H9 (cell line): ENCODE measurements around the gene ADAM22. TPM values are rescaled to one million over a fixed set of nuclear protein-coding genes. Genes with fewer than 3 reads are reported as not detected.

ENCODE experiments used
- DNase-seq: peaks from one replicate; pipeline ENCODE4 v3.0.0-alpha.2; 2017
- H2AFZ ChIP-seq: one replicate; pipeline ENCODE4 v1.6.1; 2013; ENCODE audit warnings: mild to moderate bottlenecking, low read length, control low read depth, moderate library complexity
- H2AK5ac ChIP-seq: 2 replicates; pipeline ENCODE4 v1.6.1; 2013; ENCODE audit warnings: low read length, control low read depth, mixed read lengths; ENCODE audit not compliant: insufficient read length
- H2BK120ac ChIP-seq: one replicate; pipeline ENCODE4 v1.6.1; 2013; ENCODE audit warnings: low read depth, mild to moderate bottlenecking, low read length, control low read depth, inconsistent platforms; ENCODE audit not compliant: poor library complexity, severe bottlenecking
- H2BK12ac ChIP-seq: 2 replicates; pipeline ENCODE4 v1.6.1; 2013; ENCODE audit warnings: low read length, control low read depth, mixed read lengths, low read depth; ENCODE audit not compliant: insufficient read length
- H2BK15ac ChIP-seq: 2 replicates; pipeline ENCODE4 v1.6.1; 2013; ENCODE audit warnings: low read depth, low read length, control low read depth
- H2BK20ac ChIP-seq: one replicate; pipeline ENCODE4 v1.6.1; 2013; ENCODE audit warnings: low read depth, mild to moderate bottlenecking, low read length, control low read depth, inconsistent platforms; ENCODE audit not compliant: poor library complexity, severe bottlenecking
- H2BK5ac ChIP-seq: 2 replicates; pipeline ENCODE4 v1.6.1; 2013; ENCODE audit warnings: low read length, control low read depth, mixed read lengths; ENCODE audit not compliant: insufficient read length
- H3K14ac ChIP-seq: 2 replicates; pipeline ENCODE4 v1.6.1; 2013; ENCODE audit warnings: low read length, control low read depth; ENCODE audit not compliant: insufficient read depth
- H3K18ac ChIP-seq: 2 replicates; pipeline ENCODE4 v1.6.1; 2013; ENCODE audit warnings: low read depth, mild to moderate bottlenecking, mixed read lengths, low read length, control low read depth; ENCODE audit not compliant: insufficient read length
- H3K23ac ChIP-seq: 2 replicates; pipeline ENCODE4 v1.6.1; 2013; ENCODE audit warnings: low read length, control low read depth, mixed read lengths, low read depth; ENCODE audit not compliant: insufficient read length
- H3K23me2 ChIP-seq: 2 replicates; pipeline ENCODE4 v1.6.1; 2013; ENCODE audit warnings: low read depth, mild to moderate bottlenecking, mixed read lengths, low read length, control low read depth; ENCODE audit not compliant: insufficient read length, poor library complexity, severe bottlenecking
- H3K27ac ChIP-seq: 2 replicates; pipeline ENCODE4 v1.5.1; 2013; ENCODE audit warnings: low read length, control low read depth, mixed read lengths, low read depth; ENCODE audit not compliant: insufficient read length
- H3K27me3 ChIP-seq: 2 replicates; pipeline ENCODE4 v1.6.1; 2013; ENCODE audit warnings: low read length, control low read depth, inconsistent platforms; ENCODE audit not compliant: insufficient read depth
- H3K4ac ChIP-seq: 2 replicates; pipeline ENCODE4 v1.6.1; 2013; ENCODE audit warnings: low read depth, mild to moderate bottlenecking, control low read depth, inconsistent platforms, low read length, moderate library complexity
- H3K4me1 ChIP-seq: 2 replicates; pipeline ENCODE4 v1.6.1; 2013; ENCODE audit warnings: low read length, control low read depth, inconsistent platforms; ENCODE audit not compliant: insufficient read depth
- H3K4me2 ChIP-seq: 2 replicates; pipeline ENCODE4 v1.6.1; 2013; ENCODE audit warnings: low read length, control low read depth, mixed read lengths; ENCODE audit not compliant: insufficient read length, insufficient read depth
- H3K56ac ChIP-seq: 2 replicates; pipeline ENCODE4 v1.6.1; 2013; ENCODE audit warnings: low read depth, mild to moderate bottlenecking, mixed read lengths, low read length, control low read depth; ENCODE audit not compliant: insufficient read length
- H3K79me1 ChIP-seq: 2 replicates; pipeline ENCODE4 v1.6.1; 2013; ENCODE audit warnings: low read depth, mild to moderate bottlenecking, moderate library complexity, low read length, control low read depth, inconsistent platforms; ENCODE audit not compliant: insufficient read depth, poor library complexity, severe bottlenecking
- H3K79me2 ChIP-seq: 2 replicates; pipeline ENCODE4 v1.6.1; 2013; ENCODE audit warnings: low read length, control low read depth, inconsistent platforms; ENCODE audit not compliant: insufficient read depth
- H3K9ac ChIP-seq: 2 replicates; pipeline ENCODE4 v1.6.1; 2013; ENCODE audit warnings: low read length, control low read depth, mixed read lengths; ENCODE audit not compliant: insufficient read length; ENCODE audit errors: extremely low read depth
- H3K9me3 ChIP-seq: one replicate; pipeline ENCODE4 v1.6.1; 2013; ENCODE audit warnings: low read depth, low read length, inconsistent platforms; ENCODE audit not compliant: control insufficient read depth
- H3T11ph ChIP-seq: one replicate; pipeline ENCODE4 v1.6.1; 2013; ENCODE audit warnings: mild to moderate bottlenecking, low read length, control low read depth, inconsistent platforms
- H4K20me1 ChIP-seq: one replicate; pipeline ENCODE4 v1.6.1; 2013; ENCODE audit not compliant: control insufficient read depth, insufficient read length, insufficient read depth
- H4K5ac ChIP-seq: 2 replicates; pipeline ENCODE4 v1.6.1; 2013; ENCODE audit warnings: low read depth, mild to moderate bottlenecking, mixed read lengths, low read length, control low read depth; ENCODE audit not compliant: insufficient read length
- H4K8ac ChIP-seq: replicated peaks from 2 replicates; pipeline ENCODE4 v1.6.1; 2013; ENCODE audit warnings: low read length, control low read depth, mixed read lengths, low read depth; ENCODE audit not compliant: insufficient read length
- H4K91ac ChIP-seq: 2 replicates; pipeline ENCODE4 v1.6.1; 2013; ENCODE audit warnings: low read depth, mild to moderate bottlenecking, moderate library complexity, mixed read lengths, low read length, control low read depth; ENCODE audit not compliant: insufficient read length
- H3K27ac Mint-ChIP-seq, 3 experiments: 2 replicates in 2 of 3; 3 replicates in 1 of 3; pipeline ENCODE4 v1.8.0; 2020 to 2021; ENCODE audit warnings: mixed read lengths in 3 of 3, mild to moderate bottlenecking in 1 of 3, moderate library complexity in 1 of 3
- H3K27me3 Mint-ChIP-seq: 2 replicates; pipeline ENCODE4 v1.8.0; 2021; ENCODE audit warnings: low read depth, mild to moderate bottlenecking, moderate library complexity, mixed read lengths
- H3K36me3 Mint-ChIP-seq, 3 experiments: 2 replicates in 2 of 3; 3 replicates in 1 of 3; pipeline ENCODE4 v1.8.0; 2020 to 2021; ENCODE audit warnings: low read depth in 3 of 3, mixed read lengths in 3 of 3; ENCODE audit not compliant: insufficient read depth in 1 of 3
- H3K4me1 Mint-ChIP-seq, 2 experiments: 2 replicates each; pipeline ENCODE4 v1.8.0; 2020; ENCODE audit warnings: mixed read lengths in 2 of 2
- H3K4me3 Mint-ChIP-seq, 2 experiments: 2 replicates in 1 of 2; 3 replicates in 1 of 2; pipeline ENCODE4 v1.8.0; 2020 to 2021; ENCODE audit warnings: mild to moderate bottlenecking in 2 of 2, mixed read lengths in 2 of 2, moderate library complexity in 1 of 2
- H3K9me3 Mint-ChIP-seq, 2 experiments: 2 replicates in 1 of 2; 3 replicates in 1 of 2; pipeline ENCODE4 v1.8.0; 2020; ENCODE audit warnings: mild to moderate bottlenecking in 2 of 2, mixed read lengths in 2 of 2, moderate library complexity in 1 of 2
- CTCF ChIP-seq: fragments of 200-600 bp; sonication (generic); conservative IDR thresholded peaks from 3 replicates; pipeline ENCODE4 v1.8.0; 2021; ENCODE audit warnings: antibody characterized with exemption, mild to moderate bottlenecking
- WGBS: extraction: QIAGEN DNeasy Blood & Tissue Kit; methylation state at CpG from one replicate; pipeline ENCODE4 v1.1.7; 2013; ENCODE audit warnings: missing lambda C conversion rate, low lambda C conversion rate, mixed read lengths; ENCODE audit not compliant: insufficient read length; ENCODE audit errors: extremely low coverage; 5-methylcytosine and 5-hydroxymethylcytosine counted together
- total RNA-seq: library from RNA; stranded (reverse); gene quantifications from 2 replicates; pipeline ENCODE4 v1.2.1, GENCODE V29; 2021

Gene ADAM22
- total RNA-seq, 1 experiment from 2014 or later, result 8.7 TPM

GRCh38 chr7:88057655-88058054 is 123.6 kb downstream of the ADAM22 start:
- Histone ChIP-seq H3K14ac (no peak overlapping the region), H2BK15ac (no peak overlapping the region), H3K56ac (no peak overlapping the region), H3K4ac (no peak overlapping the region), H2BK120ac (no peak overlapping the region), H3T11ph (no peak overlapping the region), H3K27me3 (no peaks in the 10 kb centered on the region), H2BK12ac (no peak overlapping the region), H3K4me1 (no peaks in the 10 kb centered on the region; the same call in none of the 2 replicates), H3K79me2 (no peaks in the 10 kb centered on the region), H4K8ac (no peak overlapping the region), H4K5ac (no peak overlapping the region), H4K91ac (no peak overlapping the region), H3K9ac (no peak overlapping the region), H3K23me2 (no peaks in the 10 kb centered on the region), H2AFZ (no peak overlapping the region), H3K79me1 (no peaks in the 10 kb centered on the region), H3K9me3 (no peaks in the 10 kb centered on the region), H2BK5ac (no peak overlapping the region), H4K20me1 (no peaks in the 10 kb centered on the region), H3K27ac (no peak overlapping the region), H3K18ac (no peak overlapping the region), H3K23ac (no peak overlapping the region), H3K4me2 (no peak overlapping the region), H2AK5ac (no peak overlapping the region), H2BK20ac (no peak overlapping the region)
- peaks cover 0 to 6% (median 2%) of the 10 kb centered on the region in 3 experiments; a peak in 4 of 7 replicates for H3K36me3 Mint-ChIP-seq
- peaks cover 0 to 2% of the 10 kb centered on the region in 2 experiments; a peak in 2 of 5 replicates for H3K9me3 Mint-ChIP-seq
- H3K4me1 Mint-ChIP-seq, result 0 out of 4 replicates have a peak, but pooled peaks cover 3 to 5% of the 10 kb centered on the region in 2 experiments
- TF ChIP-seq CTCF, result no peak
- H3K27ac Mint-ChIP-seq, result no peak overlapping the region; a peak in 1 of 7 replicates
- no peak for DNase-seq
- no CpG with 5 or more reads among the region's 1 CpG for WGBS
- H3K27me3 Mint-ChIP-seq, result no peaks in the 10 kb centered on the region
- H3K4me3 Mint-ChIP-seq, result no peak overlapping the region
